NT2/D1 (cell line): ENCODE results near the gene SEC11C.

Source experiments
- DNase-seq: peaks from one replicate; pipeline ENCODE4 v3.0.0-alpha.2; 2011; ENCODE audit warnings: low read depth, low spot score
- H3K27me3 ChIP-seq: 2 replicates; pipeline ENCODE4 v1.6.0; 2011; ENCODE audit warnings: mild to moderate bottlenecking; ENCODE audit not compliant: insufficient read length, insufficient read depth
- H3K36me3 ChIP-seq: 2 replicates; pipeline ENCODE4 v1.6.1; 2011; ENCODE audit warnings: mild to moderate bottlenecking, low read length, mixed read lengths; ENCODE audit not compliant: insufficient read depth, insufficient read length
- H3K4me1 ChIP-seq: 2 replicates; pipeline ENCODE4 v1.5.1; 2011; ENCODE audit not compliant: insufficient read depth, insufficient read length
- H3K4me3 ChIP-seq: 2 replicates; pipeline ENCODE4 v1.5.1; 2011; ENCODE audit warnings: low read depth; ENCODE audit not compliant: insufficient read length
- H3K9ac ChIP-seq: 2 replicates; pipeline ENCODE4 v1.6.0; 2011; ENCODE audit warnings: low read depth; ENCODE audit not compliant: insufficient read length
- H3K9me3 ChIP-seq: 2 replicates; pipeline ENCODE4 v1.5.1; 2011; ENCODE audit warnings: mild to moderate bottlenecking, low read length; ENCODE audit not compliant: insufficient read depth
- SUZ12 ChIP-seq: IDR thresholded peaks from 2 replicates; pipeline ENCODE4 v1.6.1; 2011; ENCODE audit not compliant: insufficient read length, insufficient read depth; ENCODE audit errors: extremely low read depth
- YY1 ChIP-seq: IDR thresholded peaks from 2 replicates; pipeline ENCODE4 v1.6.1; 2011; ENCODE audit not compliant: insufficient read length, insufficient read depth
- ZNF274 ChIP-seq: IDR thresholded peaks from 2 replicates; pipeline ENCODE4 v1.6.1; 2011; ENCODE audit warnings: mild to moderate bottlenecking, low read depth, low read length

SEC11C gene

DNA sequence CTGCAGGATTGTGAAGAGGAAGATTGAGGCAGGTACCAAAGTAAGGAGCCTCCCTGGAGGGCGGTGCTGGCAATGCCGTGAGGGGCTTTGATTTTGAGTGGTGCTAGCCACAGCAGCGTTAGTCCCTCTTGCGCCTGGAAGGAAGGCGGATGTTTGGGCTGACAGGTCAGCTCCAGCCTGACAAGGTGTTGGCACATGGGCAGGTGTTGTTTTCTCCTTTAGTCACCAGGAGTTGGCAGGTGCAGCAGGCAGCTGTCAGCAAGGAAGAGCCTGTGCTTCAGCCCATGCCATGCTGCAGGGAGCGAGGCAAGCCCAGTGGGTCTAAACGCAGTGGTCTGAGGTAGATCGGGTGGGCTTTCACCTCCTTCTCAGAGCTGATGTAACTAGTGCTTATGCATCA lies 8.5 kb downstream of the SEC11C start:
- no peak overlapping the region for H3K4me3 ChIP-seq
- H3K27me3 ChIP-seq = no peaks in the 10 kb centered on the region
- H3K9ac ChIP-seq = no peak overlapping the region
- DNase-seq = no peak
- H3K4me1 ChIP-seq = no peaks in the 10 kb centered on the region
- TF ChIP-seq SUZ12 (no peak), YY1 (no peak)
- H3K36me3 ChIP-seq = peaks cover 12% of the 10 kb centered on the region
- no peaks in the 10 kb centered on the region for H3K9me3 ChIP-seq

- H3K4me1 ChIP-seq = no peaks in the 10 kb centered on the region
- peaks cover 15% of the 10 kb centered on the region for H3K36me3 ChIP-seq
- H3K9ac ChIP-seq = no peak overlapping the region
- no peak for DNase-seq
- no peak overlapping the region for H3K4me3 ChIP-seq
- no peaks in the 10 kb centered on the region for H3K27me3 ChIP-seq
- TF ChIP-seq ZNF274 (no peak), YY1 (no peak), SUZ12 (no peak)
- no peaks in the 10 kb centered on the region for H3K9me3 ChIP-seq
Measured at GRCh38 chr18:59149007-59149406, 9.3 kb downstream of the SEC11C start.

DNA sequence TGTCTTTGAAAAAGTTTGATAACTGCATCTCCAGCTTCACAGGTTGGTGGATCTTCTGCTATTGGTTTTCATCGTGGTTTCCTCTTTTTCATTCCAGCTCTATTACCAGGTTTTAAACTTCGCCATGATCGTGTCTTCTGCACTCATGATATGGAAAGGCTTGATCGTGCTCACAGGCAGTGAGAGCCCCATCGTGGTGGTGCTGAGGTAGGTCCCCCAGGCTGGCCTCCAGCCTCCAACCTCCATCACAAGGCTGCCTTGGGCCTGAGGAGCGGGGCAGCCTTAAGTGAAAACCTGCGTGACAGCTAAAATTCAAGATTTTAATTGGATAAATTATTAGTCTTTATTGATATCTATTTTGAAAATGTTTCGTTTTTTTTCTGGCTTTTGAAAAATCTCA lies 9.7 kb downstream of the SEC11C start:
- no peak for DNase-seq
- H3K9me3 ChIP-seq = no peaks in the 10 kb centered on the region
- H3K9ac ChIP-seq = no peak overlapping the region
- no peaks in the 10 kb centered on the region for H3K4me1 ChIP-seq
- no peaks in the 10 kb centered on the region for H3K27me3 ChIP-seq
- no peak overlapping the region for H3K4me3 ChIP-seq
- peaks cover 15% of the 10 kb centered on the region for H3K36me3 ChIP-seq
- TF ChIP-seq SUZ12 (no peak), YY1 (no peak), ZNF274 (no peak)

DNA sequence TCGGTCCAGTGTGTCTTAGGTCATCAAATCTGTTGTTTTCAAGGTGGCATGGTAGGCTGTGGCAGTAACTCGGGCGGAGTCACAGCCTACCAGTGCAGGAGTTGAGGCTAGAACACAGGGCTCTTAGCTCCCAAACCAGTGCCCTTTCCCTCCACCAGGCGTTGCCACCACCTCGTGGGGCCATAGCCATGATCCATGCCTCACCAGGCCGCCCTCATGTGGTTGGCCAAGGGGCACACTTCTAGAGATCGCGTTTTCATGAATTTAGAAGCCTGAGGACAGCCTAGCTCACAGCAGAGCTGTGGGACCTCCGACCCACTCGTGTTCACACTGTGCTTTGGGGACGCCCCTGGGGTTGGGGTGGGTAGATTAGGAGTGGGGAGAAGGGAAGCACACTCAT lies 10.6 kb downstream of the SEC11C start:
- Histone ChIP-seq H3K36me3 (peaks cover 15% of the 10 kb centered on the region), H3K27me3 (no peaks in the 10 kb centered on the region), H3K9me3 (no peaks in the 10 kb centered on the region), H3K4me3 (no peak overlapping the region), H3K9ac (no peak overlapping the region), H3K4me1 (no peaks in the 10 kb centered on the region)
- TF ChIP-seq YY1 = no peak
- TF ChIP-seq ZNF274 = no peak
- TF ChIP-seq SUZ12 = no peak
- no peak for DNase-seq

DNA sequence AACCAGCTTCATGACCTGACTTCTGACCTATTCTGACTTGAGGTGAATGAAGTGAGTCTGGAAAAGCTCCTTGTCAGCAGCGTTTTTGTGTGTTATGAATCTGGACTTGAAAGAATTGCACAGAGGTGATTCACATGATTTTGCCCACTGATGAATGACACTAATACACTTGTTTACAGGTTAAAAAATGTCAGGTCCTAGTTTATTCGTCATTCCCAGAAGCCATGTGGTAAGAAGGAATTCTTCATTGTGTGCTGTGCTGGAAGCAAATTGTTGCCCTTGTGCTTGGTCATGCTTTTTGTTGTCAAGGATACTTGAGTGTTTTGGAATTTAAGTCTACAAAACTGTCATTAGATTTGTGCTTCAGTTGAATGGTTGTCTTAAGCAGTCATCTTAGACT lies 15.5 kb downstream of the SEC11C start:
- no peaks in the 10 kb centered on the region for H3K27me3 ChIP-seq
- no peak overlapping the region for H3K4me3 ChIP-seq
- no peak for DNase-seq
- H3K4me1 ChIP-seq = no peaks in the 10 kb centered on the region
- no peaks in the 10 kb centered on the region for H3K9me3 ChIP-seq
- H3K36me3 ChIP-seq = peaks cover 15% of the 10 kb centered on the region
- no peak overlapping the region for H3K9ac ChIP-seq
- no peak for TF ChIP-seq YY1
- TF ChIP-seq ZNF274 = no peak
- no peak for TF ChIP-seq SUZ12

GRCh38 chr18:59156316-59156715 lies 16.6 kb downstream of the SEC11C start:
- TF ChIP-seq SUZ12 = no peak
- no peak for TF ChIP-seq YY1
- no peak for TF ChIP-seq ZNF274
- Histone ChIP-seq H3K9ac (no peak overlapping the region), H3K9me3 (no peaks in the 10 kb centered on the region), H3K4me3 (no peak overlapping the region), H3K27me3 (no peaks in the 10 kb centered on the region), H3K36me3 (peaks cover 15% of the 10 kb centered on the region), H3K4me1 (no peaks in the 10 kb centered on the region)
- no peak for DNase-seq

GRCh38 chr18:59159265-59159664 lies 19.6 kb downstream of the SEC11C start:
- Histone ChIP-seq H3K4me1 (no peaks in the 10 kb centered on the region), H3K36me3 (no peaks in the 10 kb centered on the region), H3K9ac (no peak overlapping the region), H3K4me3 (no peak overlapping the region), H3K9me3 (no peaks in the 10 kb centered on the region), H3K27me3 (no peaks in the 10 kb centered on the region)
- DNase-seq = no peak
- no peak for TF ChIP-seq SUZ12
- no peak for TF ChIP-seq ZNF274
- no peak for TF ChIP-seq YY1

DNA sequence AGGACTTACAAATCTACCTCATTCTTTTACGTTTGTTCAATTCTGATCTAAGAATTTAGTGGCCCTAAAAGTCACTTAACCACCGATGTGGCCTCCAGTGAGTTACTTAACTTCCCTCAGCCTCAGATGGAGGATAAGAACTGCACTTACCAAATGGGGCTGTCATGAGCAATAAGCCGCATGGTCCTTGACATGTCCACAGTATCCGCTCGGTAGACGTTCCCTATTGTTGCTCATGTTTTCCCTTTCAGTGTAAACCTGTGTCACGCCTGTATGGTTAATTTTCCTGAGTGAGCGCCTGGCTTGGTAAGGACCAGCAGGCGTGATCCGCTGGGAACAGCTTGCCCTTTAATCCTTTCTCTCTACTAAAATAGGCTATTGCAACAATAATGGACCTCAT lies 20.3 kb downstream of the SEC11C start:
- no peaks in the 10 kb centered on the region for H3K4me1 ChIP-seq
- H3K9me3 ChIP-seq = no peaks in the 10 kb centered on the region
- H3K4me3 ChIP-seq = no peak overlapping the region
- no peak for DNase-seq
- no peaks in the 10 kb centered on the region for H3K36me3 ChIP-seq
- H3K9ac ChIP-seq = no peak overlapping the region
- TF ChIP-seq SUZ12 (no peak), YY1 (no peak), ZNF274 (no peak)
- no peaks in the 10 kb centered on the region for H3K27me3 ChIP-seq
